ENCODE results near the gene COMMD4.

GRCh38 chr15:75362642-75363249 lies 26.9 kb downstream of the COMMD4 start:
- no peak for TF ChIP-seq CTCF (conservative IDR thresholded peaks at IDR 0.05 in 1 of 2, IDR thresholded peaks at IDR 0.05 in 1 of 2; ENCODE audit: extremely low read depth in 1 of 2, insufficient read depth in 1 of 2, low read depth in 1 of 2, low read length in 2 of 2)
- TF ChIP-seq EZH2 (IDR thresholded peaks at IDR 0.05; ENCODE audit: borderline replicate concordance, low read length): no peak

Measured in mammary epithelial cell (primary cell).